ACHN (cell line): ENCODE measurements around the gene ATAD2B.
"Not testable (repeated sequence)": the region's sequence is repeated elsewhere in the genome, so short reads cannot be mapped to it uniquely, and the experiment has no call there.

Source experiments
- DNase-seq: peaks from one replicate; pipeline ENCODE4 v3.0.0-alpha.2; 2015
- in situ Hi-C: cut with HindIII; loops from 2 replicates; pipeline ENCODE4 v1.10.0; 2017; ENCODE audit warnings: low sequenced_read_pairs, low pct_ligation_motif_present, low pct_unique_long_range_greater_than_20kb

Gene ATAD2B

GRCh38 chr2:23767876-23768621 lies 158.9 kb downstream of the ATAD2B start:
- DNase-seq, result no peak
- in situ Hi-C loops, result no loop called here

DNA sequence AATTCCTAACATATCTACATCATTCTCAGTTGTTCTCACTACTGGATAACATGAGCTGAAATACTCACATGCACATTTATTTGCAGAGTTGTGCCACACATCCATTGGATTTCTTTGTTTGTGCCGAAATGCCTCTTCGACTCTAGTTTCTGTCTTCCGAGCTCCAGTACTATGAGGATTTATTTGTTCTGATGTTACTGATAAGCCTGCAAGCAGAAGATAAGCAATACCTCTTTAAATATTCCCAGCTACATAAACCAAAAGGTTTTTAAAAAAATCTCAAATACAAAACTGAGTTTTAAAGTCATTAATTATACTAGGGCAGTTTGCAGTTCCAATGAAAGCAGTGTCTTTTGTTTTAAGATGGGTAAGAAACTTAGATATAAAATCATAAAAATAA lies 164.8 kb downstream of the ATAD2B start:
- DNase-seq, result no peak
- in situ Hi-C loops, result no loop called here

DNA sequence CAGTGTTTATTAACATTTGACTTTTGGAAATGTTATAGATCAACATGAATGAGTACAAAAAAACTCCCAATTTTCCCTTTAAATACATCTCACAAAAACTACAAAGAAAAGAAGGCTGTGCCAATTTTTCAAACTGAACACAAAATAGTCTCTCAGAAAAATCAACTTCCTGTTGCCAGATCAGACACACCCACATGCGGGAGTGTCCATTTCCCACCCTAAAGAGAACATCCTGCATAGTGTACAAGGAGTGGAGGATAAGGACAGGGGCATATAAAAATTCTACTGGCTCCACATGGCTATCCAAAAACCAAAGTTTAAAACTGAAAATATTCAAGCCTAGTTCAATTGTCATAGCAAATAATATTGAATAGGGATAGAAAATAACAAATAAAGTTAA lies 165.3 kb downstream of the ATAD2B start:
- in situ Hi-C loops, result no loop called here
- DNase-seq, result no peak

- in situ Hi-C loops, result no loop called here
- peak; percentile 46 for DNase-seq
These were observed 166.2 kb downstream of the ATAD2B start for GRCh38 chr2:23760736-23761135.

- in situ Hi-C loops, result no loop called here
- peak; percentile 50 for DNase-seq
These were observed 169.1 kb downstream of the ATAD2B start for GRCh38 chr2:23757686-23758433.

DNA sequence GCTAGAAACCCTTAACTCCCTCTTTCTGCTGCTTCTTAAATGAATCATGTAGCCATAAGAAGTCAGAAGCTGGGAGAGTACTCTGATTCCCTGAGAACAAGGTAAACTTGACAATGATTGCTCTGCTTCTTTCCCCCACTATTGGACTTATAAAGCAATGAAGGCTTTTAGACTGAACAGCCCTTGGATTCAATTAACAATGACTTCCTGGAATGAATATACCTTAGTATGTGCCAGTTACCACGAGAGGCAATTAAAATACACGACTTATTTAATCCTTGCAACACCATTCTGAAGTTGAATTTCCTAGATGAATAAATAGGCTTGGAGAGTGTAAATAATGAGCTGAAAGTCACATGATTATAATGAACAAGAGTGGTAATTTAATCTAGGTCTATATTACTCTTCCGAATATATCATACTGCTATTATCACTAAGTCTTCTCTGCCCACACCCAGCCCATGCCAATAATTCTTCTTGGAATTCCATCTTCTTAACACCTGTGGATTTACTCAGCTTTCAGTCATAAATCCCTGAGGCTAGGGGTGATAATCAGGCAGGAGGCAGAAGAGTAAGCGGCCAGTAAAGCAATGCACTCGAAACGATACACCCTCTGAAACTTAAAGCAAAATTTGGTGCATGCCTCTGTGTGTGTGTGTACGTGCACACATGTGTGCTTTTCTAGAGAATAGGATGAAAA lies 170.2 kb downstream of the ATAD2B start:
- DNase-seq, result no peak
- in situ Hi-C loops, result no loop called here

DNA sequence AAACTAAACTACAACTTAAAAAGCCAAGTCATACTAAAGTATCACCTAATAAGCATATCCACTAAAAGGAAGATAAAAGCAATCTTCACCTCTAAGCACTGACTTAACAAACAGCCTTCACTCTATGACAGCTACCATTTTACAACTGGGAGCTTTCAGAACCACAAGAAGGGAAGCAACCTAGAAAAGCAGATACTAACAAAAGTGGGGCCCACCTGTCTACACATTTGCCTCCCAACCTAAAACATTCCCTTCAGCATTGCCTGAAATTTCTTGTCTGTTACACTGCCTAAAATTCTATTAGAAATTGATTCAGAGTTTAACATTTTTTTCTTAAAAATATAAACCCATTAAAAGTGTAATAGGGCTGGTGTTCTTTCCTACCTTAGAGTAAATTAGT lies 172.0 kb downstream of the ATAD2B start:
- in situ Hi-C loops, result no loop called here
- no peak for DNase-seq

DNA sequence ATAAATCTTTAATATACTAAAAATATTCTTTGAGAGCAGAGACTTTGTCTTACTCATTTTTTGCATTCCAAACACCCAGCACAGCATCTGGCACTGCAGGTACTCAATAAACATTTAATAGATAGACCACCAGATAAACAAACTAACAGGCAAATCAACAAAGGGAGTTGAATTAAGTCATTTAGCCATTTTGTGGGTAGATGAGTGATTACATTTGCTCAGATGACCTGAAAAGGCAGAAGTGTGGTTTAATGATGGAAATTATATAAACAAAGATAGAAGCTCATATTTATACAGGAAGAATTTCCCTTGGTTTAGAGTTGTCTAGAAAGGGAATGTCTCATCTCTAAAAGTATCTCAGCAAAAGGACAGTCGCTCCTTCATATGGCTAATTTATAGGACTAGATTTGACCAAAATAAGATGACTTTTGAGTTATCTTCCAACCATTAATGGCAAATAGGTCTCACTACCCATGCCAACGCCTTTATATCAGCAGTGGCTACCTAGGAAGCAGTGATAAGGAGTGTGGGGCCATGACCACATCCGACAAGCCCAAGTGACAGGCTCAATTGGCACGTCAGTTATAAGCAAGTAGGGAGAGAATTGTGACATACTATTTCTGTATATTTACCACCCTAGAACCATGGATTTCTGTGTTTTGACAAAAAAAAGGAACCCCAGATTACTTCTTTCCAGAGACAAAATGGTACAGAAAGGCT lies 173.5 kb downstream of the ATAD2B start:
- DNase-seq, result no peak
- in situ Hi-C loops, result no loop called here

- in situ Hi-C loops, result no loop called here
- DNase-seq, result no peak
These were observed 175.1 kb downstream of the ATAD2B start for GRCh38 chr2:23751747-23752265.

DNA sequence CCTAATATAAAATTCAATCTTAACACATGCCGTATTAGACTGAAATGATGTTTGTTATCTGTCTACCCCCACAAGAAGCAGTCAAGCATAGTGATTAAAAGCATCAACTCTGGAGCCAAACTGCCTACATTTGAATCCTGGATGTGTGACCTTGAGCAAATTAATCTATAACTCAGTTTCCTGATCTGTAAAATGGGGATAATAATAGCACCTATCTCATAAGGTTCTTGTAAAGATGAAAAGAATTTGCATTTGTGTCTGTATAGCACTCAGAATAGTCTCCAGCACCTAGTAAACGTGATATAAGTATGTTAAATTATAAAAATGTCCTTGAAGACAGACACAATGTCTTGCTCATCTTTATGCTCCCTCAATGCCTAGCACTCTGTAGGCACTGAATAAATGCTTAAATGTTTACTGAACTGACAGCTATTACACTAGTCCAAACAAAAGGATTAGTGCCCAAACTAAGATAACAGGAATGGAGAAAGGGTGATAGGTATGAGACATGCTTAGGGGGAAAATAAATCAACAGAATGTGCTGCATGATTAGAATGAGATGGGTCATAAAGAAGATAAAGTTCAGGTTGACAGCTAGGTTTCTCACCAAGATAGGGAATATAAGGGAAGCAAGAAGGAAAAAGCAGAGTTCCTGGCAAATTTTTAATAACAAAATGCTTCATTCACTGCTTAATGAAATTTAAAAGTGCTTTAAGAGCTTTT lies 180.6 kb downstream of the ATAD2B start:
- in situ Hi-C loops, result no loop called here
- no peak for DNase-seq

DNA sequence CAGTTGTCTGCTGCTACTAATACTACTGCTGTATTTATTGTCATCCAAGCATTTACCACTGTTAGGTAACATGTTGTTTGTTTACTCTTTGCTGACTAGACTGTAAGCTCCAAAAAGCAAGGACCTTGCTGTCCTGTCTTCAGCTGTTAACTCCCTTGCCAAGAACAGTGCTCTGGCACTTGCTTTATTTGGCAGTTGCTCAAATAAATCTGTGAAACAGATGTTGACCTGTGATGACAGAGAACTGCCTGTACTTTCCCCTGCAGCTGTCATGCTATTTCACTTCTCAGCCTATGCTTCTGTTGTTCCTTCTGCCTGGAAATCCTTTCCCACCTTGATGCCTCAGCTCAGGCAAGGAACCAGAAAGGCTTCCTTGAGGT lies 181.2 kb downstream of the ATAD2B start:
- no peak for DNase-seq
- in situ Hi-C loops, result no loop called here

GRCh38 chr2:23745068-23745725 lies 181.7 kb downstream of the ATAD2B start:
- in situ Hi-C loops, result no loop called here

GRCh38 chr2:23736783-23737182 lies 190.1 kb downstream of the ATAD2B start:
- in situ Hi-C loops, DNase-seq: not testable (repeated sequence)

More at GRCh38 chr2:23745068-23745725, 181.7 kb downstream of the ATAD2B start:
- no peak for DNase-seq

DNA sequence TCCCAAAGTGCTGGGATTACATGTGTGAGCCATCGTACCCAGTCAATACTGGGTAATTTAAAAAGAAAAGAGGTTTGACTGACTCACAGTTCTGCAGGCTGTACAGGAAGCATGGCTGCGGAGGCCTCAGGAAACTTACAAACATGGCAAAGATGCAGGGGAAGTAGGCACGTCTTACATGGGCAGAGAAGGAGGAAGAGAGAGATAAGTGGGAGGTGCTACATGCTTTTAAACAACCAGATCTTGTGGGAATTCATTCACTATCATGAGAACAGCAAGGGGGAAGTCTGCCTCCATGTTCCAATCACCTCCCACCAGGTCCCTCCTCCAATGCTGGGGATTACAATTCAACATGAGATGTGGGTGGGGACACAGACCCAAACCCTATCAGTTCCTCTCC lies 192.5 kb downstream of the ATAD2B start:
- DNase-seq, result no peak
- in situ Hi-C loops, result no loop called here

- DNase-seq, result not testable (repeated sequence)
These were observed 203.9 kb downstream of the ATAD2B start for GRCh38 chr2:23723029-23723428.

DNA sequence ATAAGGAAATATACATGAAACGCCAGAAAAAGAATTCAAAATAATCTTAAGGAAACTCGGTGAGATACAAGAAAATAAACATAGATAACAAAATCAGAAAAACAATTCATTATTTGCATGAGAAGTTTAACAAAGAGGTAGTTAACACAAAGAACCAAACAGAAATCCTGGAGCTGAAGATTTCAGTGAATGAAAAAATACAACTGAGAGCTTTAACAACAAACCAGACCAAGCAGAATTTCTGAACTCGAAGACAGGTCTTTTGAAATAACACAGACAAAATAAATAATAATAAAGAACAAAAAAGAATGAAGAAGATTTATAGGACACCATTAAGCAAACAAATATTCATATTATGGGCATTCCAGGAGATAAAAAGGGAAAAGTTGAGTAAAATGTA lies 204.7 kb downstream of the ATAD2B start:
- no peak for DNase-seq
- in situ Hi-C loops, result no loop called here

More at GRCh38 chr2:23723029-23723428, 203.9 kb downstream of the ATAD2B start:
- in situ Hi-C loops, result not testable (repeated sequence)

DNA sequence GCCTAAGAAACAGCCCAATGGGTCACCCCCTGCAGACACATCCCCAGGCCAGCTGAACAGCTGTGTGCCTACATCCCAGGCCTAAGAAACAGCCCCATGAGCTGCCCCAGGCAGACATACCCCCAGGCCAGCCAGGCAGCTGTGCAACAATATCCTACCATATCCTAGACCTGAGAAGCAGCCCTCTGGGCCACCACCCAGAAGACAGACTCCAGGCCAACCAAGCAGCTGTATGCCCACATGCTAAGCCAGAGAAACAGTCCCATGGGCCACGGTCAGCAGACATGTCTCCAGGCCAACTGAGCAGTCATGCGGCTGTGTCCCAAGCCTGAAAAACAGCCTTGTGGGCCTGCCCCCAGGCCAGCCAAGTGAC lies 205.5 kb downstream of the ATAD2B start:
- no peak for DNase-seq
- in situ Hi-C loops, result no loop called here
